CD1c-positive myeloid dendritic cell (primary cell): ENCODE results near the gene CDK18.
A peak's percentile ranks its signal among the peaks of the same experiment; 100 is the strongest.

Experiments
- DNase-seq: peaks from one replicate; pipeline ENCODE4 v3.0.0-alpha.2; 2016; ENCODE audit errors: extremely low spot score

Gene CDK18

DNA sequence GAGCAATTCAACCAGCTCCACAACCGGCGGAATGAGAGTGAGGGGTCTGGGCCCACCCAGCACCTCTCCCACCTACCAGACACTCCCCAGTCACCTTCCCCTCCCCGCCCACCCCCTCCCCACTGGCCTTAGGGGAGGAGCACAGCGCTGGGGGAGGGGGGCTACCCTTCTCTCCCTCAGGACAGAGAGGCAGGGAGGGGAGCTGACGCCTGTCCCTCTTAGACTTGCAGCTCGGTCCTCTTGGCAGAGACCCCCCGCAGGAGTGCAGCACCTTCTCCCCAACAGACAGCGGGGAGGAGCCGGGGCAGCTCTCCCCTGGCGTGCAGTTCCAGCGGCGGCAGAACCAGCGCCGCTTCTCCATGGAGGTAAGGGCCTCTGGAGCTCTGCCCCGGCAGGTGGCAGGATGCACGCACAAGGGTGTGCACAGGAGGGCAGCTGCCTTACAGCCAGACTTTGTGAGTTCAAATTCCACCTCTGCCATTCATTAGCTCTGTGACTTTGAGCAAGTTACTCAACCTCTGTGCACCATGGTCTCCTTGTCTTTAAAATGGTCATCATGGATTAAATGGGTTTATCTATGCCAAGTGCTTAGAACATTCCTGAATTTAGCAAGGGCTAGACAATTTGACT lies 18.9 kb downstream of the CDK18 start:
- DNase-seq, result no peak

GRCh38 chr1:205523891-205524793 lies 19.7 kb downstream of the CDK18 start:
- DNase-seq, result peak; percentile 80

GRCh38 chr1:205524794-205525101 lies 20.3 kb downstream of the CDK18 start:
- DNase-seq, result no peak

DNA sequence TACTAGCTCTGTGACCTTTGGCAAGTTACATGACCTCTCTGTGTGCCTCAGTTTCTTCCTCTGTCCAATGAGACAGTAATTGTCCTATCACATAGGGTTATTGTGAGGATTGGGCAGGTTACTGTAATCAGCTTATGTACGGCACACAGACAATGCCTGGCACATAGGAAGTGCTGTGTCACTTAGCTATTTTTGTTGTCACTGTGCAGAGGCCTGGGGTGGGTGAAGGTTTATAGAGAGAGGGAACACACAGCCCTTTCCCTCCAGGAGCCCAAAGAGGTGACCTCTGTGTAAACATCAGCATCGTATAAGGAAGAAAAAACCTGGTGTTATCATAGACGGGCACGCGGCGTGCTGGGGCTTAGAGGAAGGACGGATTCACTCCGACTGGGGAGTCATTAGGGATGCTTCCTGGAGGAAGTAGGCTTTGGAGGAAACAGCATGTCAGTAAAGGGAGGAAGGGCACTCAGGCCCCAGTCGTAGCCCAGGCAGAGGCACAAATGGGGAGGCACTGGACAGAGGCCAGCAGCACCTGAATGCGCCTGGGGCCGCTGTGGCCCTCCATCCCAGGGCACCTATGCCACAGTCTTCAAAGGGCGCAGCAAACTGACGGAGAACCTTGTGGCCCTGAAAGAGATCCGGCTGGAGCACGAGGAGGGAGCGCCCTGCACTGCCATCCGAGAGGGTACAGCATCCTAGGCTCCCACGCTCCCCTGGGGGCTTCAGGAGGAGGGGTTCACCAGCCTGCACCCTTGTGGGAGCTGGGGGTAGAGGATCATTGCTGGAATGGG lies 21.2 kb downstream of the CDK18 start:
- DNase-seq, result no peak

DNA sequence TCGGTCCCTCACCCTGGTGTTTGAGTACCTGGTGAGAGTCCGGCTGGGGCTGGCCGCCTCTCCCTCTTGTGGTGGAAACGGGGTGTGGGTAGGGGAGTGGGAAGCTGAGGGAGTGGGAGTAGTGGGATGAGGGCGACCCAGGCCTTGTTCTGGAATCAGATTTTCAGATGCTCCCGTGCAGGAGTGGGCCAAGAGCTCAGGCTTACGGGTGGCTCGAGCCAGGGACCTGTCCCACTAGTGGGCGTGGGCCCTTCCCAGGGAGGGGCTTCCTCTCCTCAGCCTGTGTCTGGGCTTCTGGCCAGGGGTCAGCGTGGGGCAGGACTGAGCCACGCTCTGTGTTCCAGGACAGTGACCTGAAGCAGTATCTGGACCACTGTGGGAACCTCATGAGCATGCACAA lies 22.0 kb downstream of the CDK18 start:
- DNase-seq, result no peak

GRCh38 chr1:205527931-205528330 lies 23.5 kb downstream of the CDK18 start:
- DNase-seq, result no peak

- no peak for DNase-seq
Measured at GRCh38 chr1:205528446-205528886, 24.0 kb downstream of the CDK18 start.

GRCh38 chr1:205528887-205529825 lies 24.7 kb downstream of the CDK18 start:
- peak; percentile 86 for DNase-seq

DNA sequence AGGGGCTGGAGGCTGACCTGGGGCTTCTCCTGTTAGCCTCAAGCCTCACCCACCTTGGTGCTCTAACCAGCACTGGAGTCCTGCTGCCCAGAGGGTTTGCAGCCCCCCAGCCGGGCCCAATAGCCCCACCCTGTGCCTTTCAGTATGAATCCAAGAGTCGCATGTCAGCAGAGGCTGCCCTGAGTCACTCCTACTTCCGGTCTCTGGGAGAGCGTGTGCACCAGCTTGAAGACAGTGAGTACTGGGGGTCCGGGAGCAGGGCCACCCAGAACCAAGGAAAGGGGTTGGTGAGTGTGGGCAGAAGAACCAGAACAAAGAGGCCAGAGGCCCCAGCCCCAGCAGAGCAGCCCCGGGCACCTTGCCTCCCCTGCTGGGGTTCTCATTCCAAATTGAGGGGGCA lies 25.6 kb downstream of the CDK18 start:
- no peak for DNase-seq

DNA sequence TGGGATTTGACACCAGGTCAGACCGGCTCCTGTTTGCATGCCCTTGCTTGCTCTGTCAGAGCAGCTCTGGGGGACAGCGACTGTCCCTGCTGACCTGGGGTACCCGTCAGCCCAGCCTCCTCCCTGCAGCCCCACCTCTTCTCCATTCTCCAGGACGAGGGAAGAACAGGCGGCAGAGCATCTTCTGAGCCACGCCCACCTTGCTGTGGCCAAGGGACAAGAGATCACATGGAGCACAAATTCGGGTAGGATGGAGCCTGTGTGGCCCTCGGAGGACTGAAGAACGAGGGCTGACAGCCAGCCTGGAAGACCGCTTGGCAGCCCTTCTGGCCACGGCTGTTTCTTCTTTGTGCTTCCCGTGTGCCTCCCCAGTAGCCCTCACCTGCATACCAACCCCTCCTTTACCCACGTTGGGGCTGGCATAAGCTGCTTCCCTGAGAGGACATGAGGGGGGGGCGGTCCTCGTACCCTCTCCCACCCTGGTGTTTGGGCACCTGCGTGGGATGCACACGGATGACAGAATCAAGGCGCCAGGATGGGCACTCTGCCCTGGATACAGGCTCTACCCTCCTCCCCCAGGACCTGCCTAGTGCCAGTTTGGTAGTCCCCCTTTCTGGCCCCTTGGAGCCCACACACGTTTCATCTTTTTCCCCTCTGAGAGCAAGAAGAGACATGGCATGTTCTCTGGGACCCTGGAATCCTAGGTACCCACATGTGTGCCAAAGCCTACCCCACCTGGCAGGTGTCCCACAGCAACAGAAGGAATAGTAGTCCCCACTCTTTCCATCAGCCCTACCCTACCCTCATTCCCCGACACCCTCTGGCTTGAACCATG lies 26.9 kb downstream of the CDK18 start:
- DNase-seq, result no peak

DNA sequence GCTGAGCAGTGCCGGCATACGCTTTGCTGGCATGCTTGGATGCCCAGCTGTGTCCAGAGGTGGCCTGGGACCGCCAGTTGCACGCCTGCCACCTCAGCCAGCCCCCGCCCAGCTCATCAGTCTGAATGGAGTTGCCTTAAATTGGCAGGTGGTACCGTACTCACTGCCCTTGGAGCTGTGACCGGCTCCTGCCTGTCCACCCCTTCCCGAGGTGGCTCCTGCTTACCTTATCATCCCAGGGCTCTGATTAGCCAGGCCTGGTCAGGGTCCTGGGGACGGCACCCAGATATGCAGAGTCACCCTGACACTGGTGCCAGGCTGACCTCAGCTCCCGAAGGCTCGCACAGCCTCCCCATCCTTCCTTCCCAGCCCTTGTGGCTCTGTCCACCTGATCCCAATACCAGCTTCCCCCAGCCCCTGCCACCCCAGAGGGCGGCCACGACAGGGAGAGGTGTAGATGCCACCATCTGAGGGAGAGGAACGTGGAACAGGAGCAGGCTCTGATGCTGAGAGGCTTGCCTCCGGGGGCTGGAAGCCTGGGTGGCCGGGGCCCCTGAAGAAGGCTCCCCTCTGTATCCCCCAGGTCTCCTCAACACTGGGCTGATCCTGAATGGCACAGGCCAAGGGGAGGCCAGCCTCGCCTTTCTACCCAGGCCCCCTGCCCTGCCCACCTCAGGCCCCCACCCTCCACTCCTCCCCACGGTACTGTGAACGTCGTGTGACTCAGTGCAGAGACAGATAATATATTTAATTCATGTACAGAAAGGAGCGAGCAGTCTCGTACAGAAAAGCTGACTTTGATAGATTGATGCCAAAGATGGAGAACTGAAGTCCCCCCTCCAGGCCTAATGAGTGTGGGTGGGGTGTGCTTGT lies 27.8 kb downstream of the CDK18 start:
- no peak for DNase-seq

DNA sequence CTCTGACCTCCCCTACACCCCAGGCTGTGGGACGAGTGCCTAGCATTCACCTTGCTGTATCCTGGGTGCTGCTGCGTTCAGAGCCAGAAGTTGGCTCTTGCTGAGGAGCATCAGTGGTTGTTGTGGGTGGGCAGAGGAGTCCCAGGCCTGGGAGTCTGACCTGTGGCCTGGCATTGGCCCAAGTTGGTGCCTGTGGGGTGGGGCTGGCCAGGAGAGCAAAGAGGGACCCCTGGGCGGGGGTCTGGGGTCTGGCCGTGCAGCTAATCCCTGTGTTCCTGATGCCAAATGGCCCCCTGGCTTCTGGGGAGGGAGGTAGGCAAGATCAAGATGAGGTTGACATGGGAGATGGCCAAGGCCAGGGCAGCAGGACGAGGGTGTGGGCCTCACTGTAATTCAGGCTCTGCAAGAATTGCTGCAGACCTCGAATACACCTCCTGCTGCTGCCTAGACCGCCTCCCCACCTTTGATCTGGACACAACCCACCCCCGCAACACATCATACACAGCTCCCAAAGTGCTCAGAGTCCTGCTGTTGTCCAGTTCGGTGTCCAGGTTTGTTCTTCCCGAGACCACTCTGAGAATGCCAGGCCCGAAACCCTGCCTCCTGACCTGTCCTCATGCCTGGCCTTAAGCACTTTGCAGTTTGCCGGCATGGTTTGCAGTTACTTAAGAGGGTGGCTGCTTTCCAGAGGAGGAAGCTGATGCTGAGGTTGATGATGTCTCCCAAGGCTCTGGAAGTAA lies 28.7 kb downstream of the CDK18 start:
- DNase-seq, result no peak

DNA sequence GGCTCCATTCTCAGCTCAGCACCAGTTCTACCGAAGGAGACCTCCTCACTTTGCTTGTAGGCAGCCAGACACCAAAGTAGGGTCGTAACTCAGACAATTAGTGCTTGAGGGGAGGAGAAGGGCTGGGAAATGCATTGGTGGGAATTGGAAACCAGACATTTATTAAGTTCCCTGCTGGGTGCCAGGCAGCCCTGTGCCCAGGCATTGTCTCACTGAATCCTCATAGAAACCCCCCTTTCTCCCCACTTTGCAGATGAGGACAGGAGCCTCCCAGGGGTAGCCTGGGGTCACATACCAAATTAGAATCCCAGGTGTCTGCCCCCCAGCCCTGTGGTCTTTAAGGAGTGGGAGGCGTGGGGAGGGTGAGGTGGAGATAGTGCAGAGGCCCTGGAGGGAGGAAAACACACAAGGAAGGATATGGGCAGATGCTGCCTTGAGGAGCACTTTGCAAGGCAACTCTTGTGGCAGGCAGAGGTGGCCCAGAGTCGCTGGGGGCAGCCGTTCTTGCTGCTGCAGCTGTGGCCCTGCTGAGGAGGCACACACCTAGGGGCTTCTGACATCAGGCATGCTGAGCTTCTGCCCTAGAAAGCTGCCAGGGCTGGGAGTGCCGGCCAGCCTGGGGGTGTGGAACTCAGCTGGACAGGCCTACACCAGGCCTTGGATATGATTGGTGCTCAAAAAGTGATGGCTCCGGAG lies 29.4 kb downstream of the CDK18 start:
- no peak for DNase-seq

GRCh38 chr1:205534444-205534985 lies 30.0 kb downstream of the CDK18 start:
- no peak for DNase-seq

DNA sequence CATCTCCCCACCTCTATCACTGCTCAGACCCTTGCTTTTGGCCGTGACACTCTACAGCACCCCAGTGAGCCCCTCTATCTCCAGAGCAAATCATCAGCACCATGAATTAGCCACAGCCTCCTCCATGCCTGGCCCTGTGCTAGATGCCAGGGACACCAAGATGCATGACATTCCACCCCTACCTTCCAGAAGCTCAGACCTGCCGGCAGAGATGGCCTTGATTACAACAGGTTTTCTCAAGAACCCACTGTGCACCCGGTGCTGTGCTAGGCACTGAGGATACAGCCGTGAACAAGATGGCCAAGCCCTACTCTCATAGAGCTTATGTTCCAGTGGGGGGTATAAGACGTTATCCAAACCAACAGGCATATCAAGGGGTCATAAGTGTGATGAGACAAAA lies 30.6 kb downstream of the CDK18 start:
- DNase-seq, result no peak

DNA sequence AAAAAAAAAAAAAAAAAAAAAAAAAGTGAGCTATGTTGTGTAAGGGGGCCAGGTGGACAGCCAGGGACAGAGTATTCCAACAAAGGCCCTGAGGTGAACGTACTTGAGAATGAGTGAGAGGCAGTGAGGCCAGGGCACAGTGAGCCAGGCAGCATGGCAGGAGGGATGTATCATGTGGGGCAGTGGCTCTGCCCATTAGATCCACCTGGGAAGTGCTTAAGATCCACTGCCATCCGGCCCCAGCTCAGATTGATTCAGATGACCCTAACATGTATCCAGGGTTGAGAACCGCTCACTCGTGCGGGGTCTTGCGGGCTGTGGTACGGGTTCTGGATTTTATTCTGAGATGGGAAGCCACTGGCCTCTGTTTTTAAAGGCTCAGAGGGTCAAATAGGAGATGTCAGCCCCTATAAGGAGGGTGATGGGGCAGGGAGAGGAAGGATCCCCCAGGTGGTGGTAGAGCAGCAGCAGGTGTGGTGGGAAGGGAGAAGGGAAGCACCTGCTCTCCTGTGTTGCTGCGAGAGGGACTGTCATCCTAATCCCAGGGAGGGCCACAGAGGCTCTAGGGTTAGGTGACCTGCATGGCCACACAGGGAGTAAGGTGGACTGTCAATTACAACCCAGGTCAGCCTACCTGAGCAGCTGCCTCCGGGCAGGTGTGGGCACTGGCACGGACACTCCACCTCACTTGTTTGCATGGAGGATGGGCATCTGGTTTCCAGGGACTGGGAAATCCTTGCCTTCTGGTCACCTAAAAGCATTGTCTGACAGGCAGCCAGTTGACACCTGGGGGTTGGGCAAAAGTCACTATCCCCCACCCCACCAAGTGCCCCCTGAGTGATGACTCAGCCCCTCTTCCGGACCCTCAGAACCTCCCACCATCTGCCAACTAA lies 31.6 kb downstream of the CDK18 start:
- no peak for DNase-seq
